Measurements from ENCODE around the gene HDAC2.
"Not testable (repeated sequence)": the region's sequence is repeated elsewhere in the genome, so short reads cannot be mapped to it uniquely, and the experiment has no call there.

GRCh38 chr6:113931907-113932306, 39.0 kb downstream of the HDAC2 start:
- TF ChIP-seq CTCF (IDR thresholded peaks at IDR 0.05; ENCODE audit: insufficient read depth, low read length); POLR2AphosphoS5 (IDR thresholded peaks at IDR 0.05; ENCODE audit: low read depth); GABPA (IDR thresholded peaks at IDR 0.05; ENCODE audit: low read depth): not testable (repeated sequence)

All from HL-60 (cell line).